KMS-11 (cell line): Measurements from ENCODE around the gene B3GNT5.

Experiments
- H2AFZ ChIP-seq: fragments of 200-600 bp; sonication (generic); 2 replicates; pipeline ENCODE4 v1.6.1; 2016; ENCODE audit warnings: antibody characterized with exemption, mixed run types, low read depth
- H3K27ac ChIP-seq: fragments of 200-600 bp; sonication (generic); 2 replicates; pipeline ENCODE4 v1.6.1; 2016; ENCODE audit warnings: mild to moderate bottlenecking, mixed run types
- H3K27me3 ChIP-seq: fragments of 200-600 bp; sonication (generic); 2 replicates; pipeline ENCODE4 v1.6.1; 2017; ENCODE audit warnings: mild to moderate bottlenecking, low read depth, mixed run types, moderate library complexity; ENCODE audit not compliant: insufficient read depth
- H3K36me3 ChIP-seq: fragments of 200-600 bp; sonication (generic); 2 replicates; pipeline ENCODE4 v1.6.1; 2017; ENCODE audit warnings: mild to moderate bottlenecking, mixed run types; ENCODE audit not compliant: insufficient read depth
- H3K4me1 ChIP-seq: fragments of 200-600 bp; sonication (generic); 2 replicates; pipeline ENCODE4 v1.6.1; 2016; ENCODE audit warnings: mild to moderate bottlenecking, low read depth, mixed run types; ENCODE audit not compliant: poor library complexity, severe bottlenecking
- H3K4me2 ChIP-seq: fragments of 200-600 bp; sonication (generic); 2 replicates; pipeline ENCODE4 v1.7.0; 2016; ENCODE audit warnings: mild to moderate bottlenecking, mixed run types
- H3K4me3 ChIP-seq: fragments of 200-600 bp; sonication (generic); IDR thresholded peaks from 2 replicates; pipeline ENCODE4 v1.6.1; 2017; ENCODE audit warnings: low read depth, low read length, mixed read lengths; ENCODE audit not compliant: insufficient read depth
- H3K79me2 ChIP-seq: fragments of 200-600 bp; sonication (generic); 2 replicates; pipeline ENCODE4 v1.6.1; 2016; ENCODE audit warnings: low read depth, mixed run types; ENCODE audit not compliant: insufficient read depth
- H3K9ac ChIP-seq: fragments of 200-600 bp; sonication (generic); 2 replicates; pipeline ENCODE4 v1.6.1; 2016; ENCODE audit warnings: mild to moderate bottlenecking, mixed run types
- H4K20me1 ChIP-seq: fragments of 200-600 bp; sonication (generic); 2 replicates; pipeline ENCODE4 v1.6.1; 2016; ENCODE audit warnings: mild to moderate bottlenecking, mixed run types; ENCODE audit not compliant: insufficient read depth
- TF ChIP-seq, protein P1 (sequence below): fragments of 200-600 bp; sonication (generic); conservative IDR thresholded peaks from 2 replicates; pipeline ENCODE4 v1.6.1; 2017; ENCODE audit warnings: low read depth, mild to moderate bottlenecking, antibody characterized with exemption, low read length, moderate library complexity, mixed read lengths

B3GNT5 gene, protein sequence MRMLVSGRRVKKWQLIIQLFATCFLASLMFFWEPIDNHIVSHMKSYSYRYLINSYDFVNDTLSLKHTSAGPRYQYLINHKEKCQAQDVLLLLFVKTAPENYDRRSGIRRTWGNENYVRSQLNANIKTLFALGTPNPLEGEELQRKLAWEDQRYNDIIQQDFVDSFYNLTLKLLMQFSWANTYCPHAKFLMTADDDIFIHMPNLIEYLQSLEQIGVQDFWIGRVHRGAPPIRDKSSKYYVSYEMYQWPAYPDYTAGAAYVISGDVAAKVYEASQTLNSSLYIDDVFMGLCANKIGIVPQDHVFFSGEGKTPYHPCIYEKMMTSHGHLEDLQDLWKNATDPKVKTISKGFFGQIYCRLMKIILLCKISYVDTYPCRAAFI

DNA sequence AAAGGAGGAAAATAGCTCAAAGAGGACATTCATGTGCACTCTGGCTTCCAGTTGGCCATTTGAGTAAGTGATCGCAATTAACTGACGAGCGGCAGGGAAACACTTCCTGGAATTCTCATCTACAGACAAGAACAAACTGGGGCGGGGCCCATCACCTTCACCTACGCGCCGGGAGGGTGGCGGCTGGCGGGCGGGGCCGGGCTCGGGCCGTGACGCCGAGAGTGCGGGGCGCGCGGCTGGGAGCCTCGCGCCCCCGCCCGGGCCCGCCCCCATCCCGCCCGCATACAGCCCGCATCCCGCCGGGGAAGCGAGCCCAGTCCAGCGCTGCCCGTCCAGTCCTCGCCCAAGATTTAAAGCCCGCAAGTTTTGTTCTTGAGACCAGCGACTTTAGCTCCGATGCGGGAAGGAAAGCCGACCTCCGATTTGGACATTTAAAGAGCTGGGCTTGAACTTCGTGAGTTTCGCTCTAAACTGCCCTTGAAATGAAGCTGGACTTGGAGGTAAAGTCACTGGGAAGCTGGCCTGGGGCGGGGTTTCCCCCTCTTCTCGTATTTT, at the start of gene B3GNT5:
Gene B3GNT5 (plus strand): TSS at position 281 of the 555 bp plus-strand sequence. CDS start 16,546 bp downstream, outside the sequence.
- H3K79me2 ChIP-seq, result no peaks in the 10 kb centered on the region

DNA sequence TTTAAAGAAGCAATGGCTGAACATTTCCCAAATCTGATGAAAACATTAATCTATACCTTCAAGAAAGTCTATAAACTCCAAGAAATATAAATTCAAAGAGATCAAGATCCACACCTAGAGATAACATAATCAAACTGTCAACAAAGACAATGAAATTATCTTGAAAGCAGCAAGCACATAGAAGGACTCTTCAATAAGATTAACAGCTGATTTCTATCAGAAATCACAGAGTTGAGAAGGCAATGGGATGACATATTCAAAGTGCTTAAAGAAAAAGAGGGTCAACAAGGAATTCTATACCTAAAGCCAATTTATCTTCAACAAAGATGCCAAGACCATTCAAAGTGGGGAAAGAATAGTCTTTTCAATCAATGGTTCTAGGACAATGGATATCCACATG, 49.4 kb upstream of the B3GNT5 start:
- Histone ChIP-seq H3K4me1 (no peaks in the 10 kb centered on the region), H3K9ac (no peak overlapping the region), H3K4me2 (no peak overlapping the region), H3K27me3 (no peaks in the 10 kb centered on the region), H3K4me3 (no peak overlapping the region), H3K36me3 (no peaks in the 10 kb centered on the region), H4K20me1 (no peaks in the 10 kb centered on the region), H2AFZ (no peak overlapping the region), H3K79me2 (no peaks in the 10 kb centered on the region), H3K27ac (no peak overlapping the region)
- TF ChIP-seq, protein P1, sequence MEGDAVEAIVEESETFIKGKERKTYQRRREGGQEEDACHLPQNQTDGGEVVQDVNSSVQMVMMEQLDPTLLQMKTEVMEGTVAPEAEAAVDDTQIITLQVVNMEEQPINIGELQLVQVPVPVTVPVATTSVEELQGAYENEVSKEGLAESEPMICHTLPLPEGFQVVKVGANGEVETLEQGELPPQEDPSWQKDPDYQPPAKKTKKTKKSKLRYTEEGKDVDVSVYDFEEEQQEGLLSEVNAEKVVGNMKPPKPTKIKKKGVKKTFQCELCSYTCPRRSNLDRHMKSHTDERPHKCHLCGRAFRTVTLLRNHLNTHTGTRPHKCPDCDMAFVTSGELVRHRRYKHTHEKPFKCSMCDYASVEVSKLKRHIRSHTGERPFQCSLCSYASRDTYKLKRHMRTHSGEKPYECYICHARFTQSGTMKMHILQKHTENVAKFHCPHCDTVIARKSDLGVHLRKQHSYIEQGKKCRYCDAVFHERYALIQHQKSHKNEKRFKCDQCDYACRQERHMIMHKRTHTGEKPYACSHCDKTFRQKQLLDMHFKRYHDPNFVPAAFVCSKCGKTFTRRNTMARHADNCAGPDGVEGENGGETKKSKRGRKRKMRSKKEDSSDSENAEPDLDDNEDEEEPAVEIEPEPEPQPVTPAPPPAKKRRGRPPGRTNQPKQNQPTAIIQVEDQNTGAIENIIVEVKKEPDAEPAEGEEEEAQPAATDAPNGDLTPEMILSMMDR, result no peak

More for the DNA sequence above, at the start of gene B3GNT5:
- no peaks in the 10 kb centered on the region for H3K27me3 ChIP-seq
- no peak within 1 kb of the TSS for H3K4me2 ChIP-seq
- H3K4me1 ChIP-seq, result no peaks in the 10 kb centered on the region
- TF ChIP-seq, protein P1, result no peak
- no peak within 1 kb of the TSS for H3K27ac ChIP-seq
- H4K20me1 ChIP-seq, result no peaks in the 10 kb centered on the region
- H3K4me3 ChIP-seq, result no peak within 1 kb of the TSS
- no peak within 1 kb of the TSS for H3K9ac ChIP-seq
- no peak within 1 kb of the TSS for H2AFZ ChIP-seq
- H3K36me3 ChIP-seq, result no peaks in the 10 kb centered on the region

DNA sequence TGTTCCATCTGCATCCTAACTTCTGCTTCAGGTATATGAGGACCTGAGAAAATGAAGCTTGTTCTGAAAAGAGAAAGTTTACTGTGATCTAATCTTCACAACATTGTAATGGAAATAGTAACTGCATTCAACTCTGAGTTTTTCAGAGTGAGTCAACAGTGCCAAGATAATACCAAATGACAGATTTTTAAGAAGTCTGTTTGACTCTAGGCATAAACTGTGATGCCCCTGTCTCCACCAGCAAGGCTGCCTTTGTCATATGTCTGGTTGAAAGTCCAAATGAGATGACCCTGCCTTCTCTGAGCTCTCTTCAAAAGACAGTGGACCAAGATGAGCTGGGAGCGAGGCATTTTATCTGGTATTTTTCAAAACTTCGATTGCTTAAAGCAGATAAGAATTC, 44.8 kb upstream of the B3GNT5 start:
- Histone ChIP-seq H3K27ac (no peak overlapping the region), H3K4me1 (no peaks in the 10 kb centered on the region), H3K79me2 (no peaks in the 10 kb centered on the region), H2AFZ (no peak overlapping the region), H3K9ac (no peak overlapping the region), H3K4me3 (no peak overlapping the region), H3K36me3 (no peaks in the 10 kb centered on the region), H4K20me1 (no peaks in the 10 kb centered on the region), H3K27me3 (no peaks in the 10 kb centered on the region), H3K4me2 (no peak overlapping the region)
- TF ChIP-seq, protein P1, result no peak

DNA sequence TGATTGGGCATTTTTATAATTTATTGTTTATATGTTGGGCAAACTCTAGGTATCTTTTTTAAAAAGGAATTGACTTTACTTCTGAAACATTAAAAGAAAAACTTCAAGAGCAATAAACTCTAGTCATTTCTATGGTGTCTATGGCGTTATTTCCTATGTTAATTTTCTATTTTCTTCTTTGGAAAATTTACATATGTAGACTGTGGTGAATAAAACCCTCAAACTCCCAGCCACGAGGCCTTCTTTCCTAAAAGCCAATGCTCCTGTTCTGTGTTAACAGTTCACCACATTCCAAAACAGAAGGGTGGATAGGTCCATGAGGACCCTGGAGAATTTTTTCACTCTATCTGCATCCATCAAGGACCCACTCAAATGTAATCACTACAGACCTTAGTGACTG, 44.3 kb upstream of the B3GNT5 start:
- TF ChIP-seq, protein P1, result no peak
- Histone ChIP-seq H2AFZ (no peak overlapping the region), H3K4me1 (no peaks in the 10 kb centered on the region), H3K27ac (no peak overlapping the region), H3K9ac (no peak overlapping the region), H3K79me2 (no peaks in the 10 kb centered on the region), H4K20me1 (no peaks in the 10 kb centered on the region), H3K4me3 (no peak overlapping the region), H3K36me3 (no peaks in the 10 kb centered on the region), H3K4me2 (no peak overlapping the region), H3K27me3 (no peaks in the 10 kb centered on the region)
